Stimulated activated CD8-positive, alpha-beta memory T cell treated with anti-CD3 and anti-CD28 coated beads, Interleukin-7, amount 100 ng/mL, for 1 hour (primary cell): Measurements from ENCODE around the gene NPBWR2.

Experiments
- DNase-seq, 2 donors: peaks; one replicate each; pipeline ENCODE4 v3.0.0-alpha.2; 2020; ENCODE audit warnings: low read depth in 2 of 2

NPBWR2 gene

DNA sequence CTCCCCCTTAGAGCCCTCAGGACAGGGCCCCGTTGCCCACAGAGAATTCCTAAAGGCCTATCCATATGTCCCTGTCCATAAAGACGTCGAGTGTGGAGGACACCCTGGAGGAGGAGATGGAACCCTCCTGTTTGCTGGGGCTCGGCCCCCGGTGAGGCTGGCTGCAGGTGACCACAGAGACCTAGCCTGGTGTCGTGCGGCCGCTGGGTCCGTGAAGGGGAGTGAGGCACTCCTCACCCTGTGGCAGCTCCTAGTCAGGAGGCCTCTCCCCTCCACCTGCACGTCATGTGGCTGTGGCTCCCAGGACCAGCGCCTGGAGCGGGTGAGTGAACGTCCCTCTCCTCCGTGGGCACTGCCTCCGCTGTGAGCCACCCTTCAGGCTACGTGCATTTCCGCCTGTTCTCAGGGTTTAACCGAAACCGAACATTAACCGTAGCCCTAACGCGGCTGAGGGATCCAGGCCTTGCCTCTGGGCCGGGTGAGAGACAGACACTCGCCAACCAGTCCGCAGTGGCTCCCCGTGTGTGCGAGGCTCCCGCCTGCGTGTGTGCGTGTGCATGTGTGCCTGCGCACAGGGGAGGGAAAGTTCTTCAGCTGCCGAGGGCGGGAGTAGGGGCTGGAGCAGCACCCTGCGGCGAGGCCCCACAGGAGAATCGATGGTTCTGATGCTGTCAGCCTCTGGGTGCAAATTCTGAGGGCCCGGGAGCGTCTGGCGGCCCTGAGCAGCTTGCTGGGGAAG is 50.3 kb downstream of the NPBWR2 start:
- no peak for DNase-seq

DNA sequence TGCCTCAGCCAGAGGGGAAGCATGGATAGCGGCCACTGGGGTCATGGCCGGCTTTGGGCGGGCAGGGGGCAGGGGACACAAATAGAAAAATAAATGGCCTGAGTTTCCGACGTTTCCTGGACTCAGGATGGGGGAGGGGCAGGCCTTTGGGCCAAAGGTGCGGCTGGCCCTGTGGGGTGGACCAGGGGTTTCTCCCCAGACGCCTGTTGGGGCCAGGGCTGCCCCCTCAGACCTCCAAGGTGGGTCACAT is 50.8 kb downstream of the NPBWR2 start:
- DNase-seq: no peak

DNA sequence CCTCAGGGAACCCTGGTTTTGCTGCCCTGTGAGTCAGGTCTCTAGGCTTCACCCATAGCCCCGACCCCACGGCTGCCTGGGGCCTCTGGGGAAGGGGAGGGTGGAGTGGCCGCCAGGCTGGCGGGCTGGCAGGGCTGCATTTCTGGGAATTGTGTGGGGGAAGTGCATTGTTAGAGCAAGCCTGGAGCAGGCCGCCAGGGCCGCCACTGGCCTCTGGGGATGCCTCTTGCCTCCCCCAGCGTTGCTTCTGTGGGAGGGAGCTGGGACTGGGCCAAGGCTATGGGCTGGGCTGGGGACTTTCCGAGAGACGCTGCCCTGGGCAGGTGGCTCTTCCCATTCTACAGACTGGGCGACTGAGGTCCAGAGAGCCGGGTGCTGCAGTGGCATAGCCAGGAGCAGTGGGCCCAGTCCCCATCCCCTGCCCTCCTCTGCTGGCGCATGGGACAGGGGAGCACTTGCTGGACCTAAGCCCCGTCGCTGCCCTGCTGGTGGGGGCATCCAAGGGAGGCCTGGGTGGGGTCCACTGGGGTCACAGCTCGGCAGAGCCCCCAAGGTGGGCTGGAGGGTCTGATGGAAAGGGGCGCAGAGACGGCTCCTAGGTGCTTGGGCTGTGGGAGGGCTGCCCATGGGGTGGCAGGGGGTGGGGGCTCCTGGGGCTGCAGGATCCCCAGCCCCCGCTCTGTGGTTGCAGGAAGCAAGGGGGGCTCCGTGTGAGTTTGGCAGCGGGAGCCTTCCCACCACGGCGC is 51.3 kb downstream of the NPBWR2 start:
- no peak for DNase-seq

DNA sequence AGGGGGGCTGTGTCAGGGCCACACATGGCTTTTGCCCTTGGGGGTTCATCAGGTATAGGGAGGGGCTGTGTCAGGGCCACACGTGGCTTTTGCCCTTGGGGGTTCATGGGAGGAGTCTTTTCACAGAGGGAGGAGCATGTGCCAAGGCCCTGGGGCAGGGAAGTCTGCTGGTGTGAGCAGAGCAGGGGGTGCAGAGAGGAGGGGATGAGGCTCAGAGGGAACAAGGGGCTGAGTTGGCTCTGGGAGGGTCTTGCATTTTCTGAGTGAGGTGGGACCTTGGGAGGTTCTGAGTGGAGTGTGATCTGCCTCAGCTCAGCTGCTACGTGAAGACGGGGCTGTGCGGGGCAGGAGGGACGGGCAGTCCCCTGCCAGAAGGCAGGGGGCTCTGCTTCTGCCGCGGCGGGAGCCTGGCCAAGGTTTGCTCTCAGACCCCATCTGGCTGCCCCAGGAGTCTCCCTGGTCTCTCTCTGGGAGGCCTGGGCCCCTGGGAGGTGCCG is 51.9 kb downstream of the NPBWR2 start:
- DNase-seq: no peak

DNA sequence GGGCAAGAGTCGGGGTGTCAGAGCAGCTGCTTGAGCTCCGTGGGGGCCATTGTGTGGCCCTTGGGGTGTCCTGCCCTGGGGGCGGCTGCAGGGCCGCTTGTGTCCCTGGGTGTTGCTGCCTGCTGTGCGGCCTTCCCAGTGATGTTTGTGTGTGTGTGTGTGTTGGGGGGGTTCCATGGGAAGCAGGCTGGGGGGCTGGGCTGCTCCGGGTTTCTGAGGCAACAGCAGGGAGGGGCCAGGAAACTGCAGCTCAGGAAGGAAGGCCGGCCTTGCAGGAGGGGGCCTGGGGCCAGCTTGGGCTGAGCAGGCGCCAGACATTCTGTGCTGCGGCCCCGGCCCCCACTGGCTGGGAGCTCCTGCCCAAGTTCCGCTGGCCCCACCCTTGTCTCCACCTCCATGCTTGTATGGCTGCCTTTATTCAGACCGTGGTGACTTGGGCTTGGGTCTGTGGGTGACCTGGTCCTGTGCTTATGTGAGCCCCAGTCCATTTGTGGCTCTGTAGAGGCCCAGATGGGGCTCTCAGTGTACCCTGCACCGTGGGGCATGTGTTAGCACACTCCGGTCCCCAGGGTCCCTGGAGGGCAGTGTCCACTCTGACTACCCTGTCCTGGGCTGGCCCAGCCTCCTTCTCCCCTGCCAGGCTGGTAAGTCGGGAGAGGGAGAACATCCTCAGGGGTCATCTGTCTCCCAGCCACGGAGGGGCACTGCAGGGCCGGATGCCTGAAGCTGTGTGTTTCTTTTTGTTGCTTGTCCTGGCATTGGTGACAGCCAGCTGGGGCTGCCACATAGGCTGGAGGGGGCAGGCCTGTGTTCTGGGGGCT is 53.3 kb downstream of the NPBWR2 start:
- DNase-seq: no peak
